Measurements from ENCODE around the gene RPL37.
"Not testable (repeated sequence)": the region's sequence is repeated elsewhere in the genome, so short reads cannot be mapped to it uniquely, and the experiment has no call there.

DNA sequence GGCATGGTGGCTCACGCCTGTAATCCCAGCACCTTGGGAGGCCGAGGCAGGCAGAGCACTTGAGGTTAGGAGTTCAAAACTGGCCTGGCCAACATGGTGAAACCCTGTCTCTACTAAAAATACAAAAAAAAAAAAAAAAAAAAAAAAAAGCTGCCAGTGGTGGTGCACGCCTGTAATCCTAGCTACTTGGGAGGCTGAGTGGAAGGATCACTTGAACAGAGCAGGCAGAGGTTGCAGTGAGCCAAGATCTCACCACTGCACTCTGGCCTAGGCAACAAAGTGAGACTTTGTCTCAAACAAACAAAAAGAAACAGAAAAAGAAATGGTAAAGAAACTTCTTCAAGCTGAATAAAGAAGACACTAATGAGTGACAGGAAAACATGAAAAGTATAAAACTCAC lies 48.4 kb downstream of the RPL37 start:
- TF ChIP-seq, protein P1, sequence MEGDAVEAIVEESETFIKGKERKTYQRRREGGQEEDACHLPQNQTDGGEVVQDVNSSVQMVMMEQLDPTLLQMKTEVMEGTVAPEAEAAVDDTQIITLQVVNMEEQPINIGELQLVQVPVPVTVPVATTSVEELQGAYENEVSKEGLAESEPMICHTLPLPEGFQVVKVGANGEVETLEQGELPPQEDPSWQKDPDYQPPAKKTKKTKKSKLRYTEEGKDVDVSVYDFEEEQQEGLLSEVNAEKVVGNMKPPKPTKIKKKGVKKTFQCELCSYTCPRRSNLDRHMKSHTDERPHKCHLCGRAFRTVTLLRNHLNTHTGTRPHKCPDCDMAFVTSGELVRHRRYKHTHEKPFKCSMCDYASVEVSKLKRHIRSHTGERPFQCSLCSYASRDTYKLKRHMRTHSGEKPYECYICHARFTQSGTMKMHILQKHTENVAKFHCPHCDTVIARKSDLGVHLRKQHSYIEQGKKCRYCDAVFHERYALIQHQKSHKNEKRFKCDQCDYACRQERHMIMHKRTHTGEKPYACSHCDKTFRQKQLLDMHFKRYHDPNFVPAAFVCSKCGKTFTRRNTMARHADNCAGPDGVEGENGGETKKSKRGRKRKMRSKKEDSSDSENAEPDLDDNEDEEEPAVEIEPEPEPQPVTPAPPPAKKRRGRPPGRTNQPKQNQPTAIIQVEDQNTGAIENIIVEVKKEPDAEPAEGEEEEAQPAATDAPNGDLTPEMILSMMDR (conservative IDR thresholded peaks at IDR 0.05 in 1 of 2, IDR thresholded peaks at IDR 0.05 in 1 of 2; ENCODE audit: low read depth in 1 of 2, low read length in 2 of 2) = not testable (repeated sequence)
- TF ChIP-seq EZH2 (IDR thresholded peaks at IDR 0.05; ENCODE audit: low read length, missing control alignments) = not testable (repeated sequence)
